Measurements from ENCODE around the gene LYL1.
A peak's percentile ranks its signal among the peaks of the same experiment; 100 is the strongest.

Gene LYL1

DNA sequence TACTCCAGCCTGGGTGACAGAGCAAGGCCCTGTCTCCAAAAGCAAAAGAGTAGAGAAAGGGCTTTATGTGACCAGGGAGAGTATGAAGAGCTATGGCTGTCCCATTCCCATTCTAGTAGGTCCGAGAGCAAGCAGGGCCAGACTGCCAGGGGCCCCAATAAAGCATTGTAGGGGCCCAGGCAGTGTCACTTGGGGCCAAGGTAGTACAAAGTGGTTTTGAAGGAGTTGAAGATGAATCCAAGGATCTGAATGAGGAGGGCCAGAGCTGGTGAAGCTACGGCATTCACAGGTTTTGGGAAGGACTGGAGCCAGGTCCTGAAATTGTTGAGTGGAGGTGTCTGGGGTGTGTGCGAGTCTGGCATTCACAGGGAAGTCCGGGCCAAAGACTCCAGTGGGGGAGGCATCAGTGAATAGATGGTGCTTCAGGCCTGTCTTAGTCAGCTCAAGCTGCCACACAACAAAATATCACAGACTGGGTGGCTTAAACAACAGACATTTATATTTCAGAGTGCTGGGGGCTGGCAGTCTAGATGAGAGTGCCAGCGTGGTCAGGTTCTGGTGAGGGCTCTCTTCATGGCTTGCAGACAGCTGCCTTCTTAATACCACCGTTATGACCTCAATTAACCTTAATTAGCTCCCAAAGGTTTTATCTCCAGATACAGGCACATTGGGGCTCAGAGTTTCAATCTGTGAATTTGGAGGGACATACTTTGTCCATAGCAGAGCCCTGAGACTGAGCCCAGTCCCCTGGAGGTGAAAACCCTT lies 25.3 kb upstream of the LYL1 start:
- H2BK5ac ChIP-seq (ENCODE audit: low read depth, low read length, poor library complexity, severe bottlenecking) = no peak overlapping the region
- H4K91ac ChIP-seq (ENCODE audit: low read length) = no peak overlapping the region
- no peak overlapping the region for H3K23ac ChIP-seq (ENCODE audit: low read length in 2 of 2)
- H3K4ac ChIP-seq (ENCODE audit: low read depth in 1 of 2, low read length in 2 of 2) = no peak overlapping the region
- 98% methylated on average over 6 of the region's 6 CpGs for WGBS
- H3K79me1 ChIP-seq (replicated peaks; ENCODE audit: low read length, poor library complexity, severe bottlenecking) = peaks cover 13% of the 10 kb centered on the region
- no peaks in the 10 kb centered on the region for H3K27me3 ChIP-seq (ENCODE audit: control insufficient read depth in 1 of 2, insufficient read depth in 1 of 2, low read length in 2 of 2)
- no peak overlapping the region for H3K4me3 ChIP-seq (ENCODE audit: insufficient read depth in 1 of 2, low read depth in 1 of 2, low read length in 2 of 2)
- H2AK5ac ChIP-seq (ENCODE audit: low read length, severe bottlenecking) = no peak overlapping the region
- H4K8ac ChIP-seq (ENCODE audit: low read length) = no peak overlapping the region
- no peak overlapping the region for H2AFZ ChIP-seq (ENCODE audit: low read depth, low read length)
- peaks cover 13 to 40% of the 10 kb centered on the region in 2 experiments for H3K36me3 ChIP-seq (ENCODE audit: control insufficient read depth in 1 of 2, insufficient read depth in 2 of 2, low read depth in 1 of 2, low read length in 2 of 2)
- DNase-seq = no peak
- H3K14ac ChIP-seq (ENCODE audit: low read length in 2 of 2) = no peak overlapping the region
- H2BK15ac ChIP-seq (ENCODE audit: low read depth, poor library complexity, severe bottlenecking) = no peak overlapping the region
- H2BK120ac ChIP-seq (ENCODE audit: low read depth, low read length) = no peak overlapping the region
- no peaks in the 10 kb centered on the region for H3K9me3 ChIP-seq (ENCODE audit: control insufficient read depth, low read length)
- H3K4me2 ChIP-seq (ENCODE audit: low read length, poor library complexity, severe bottlenecking) = no peak overlapping the region
- no peak overlapping the region for H3K18ac ChIP-seq (ENCODE audit: low read depth in 1 of 2, low read length in 2 of 2)
- H3K4me1 ChIP-seq (ENCODE audit: control insufficient read depth, insufficient read depth, low read depth, low read length) = peaks cover 13% of the 10 kb centered on the region
- no peak overlapping the region for H3K9ac ChIP-seq (ENCODE audit: low read length)
- H2BK12ac ChIP-seq (ENCODE audit: low read length in 2 of 2) = no peak overlapping the region
- no peak overlapping the region for H3K27ac ChIP-seq (ENCODE audit: low read length, poor library complexity, severe bottlenecking)

GRCh38 chr19:13127051-13127450 lies 24.4 kb upstream of the LYL1 start:
- H3K27ac ChIP-seq (ENCODE audit: low read length, poor library complexity, severe bottlenecking) = no peak overlapping the region
- no peak overlapping the region for H3K9ac ChIP-seq (ENCODE audit: low read length)
- no peak overlapping the region for H2AK5ac ChIP-seq (ENCODE audit: low read length, severe bottlenecking)
- peaks cover 13% of the 10 kb centered on the region for H3K79me1 ChIP-seq (replicated peaks; ENCODE audit: low read length, poor library complexity, severe bottlenecking)
- WGBS = 100% methylated on average over 2 of the region's 9 CpGs
- H2BK15ac ChIP-seq (ENCODE audit: low read depth, poor library complexity, severe bottlenecking) = no peak overlapping the region
- H2AFZ ChIP-seq (ENCODE audit: low read depth, low read length) = no peak overlapping the region
- no peak overlapping the region for H3K14ac ChIP-seq (ENCODE audit: low read length in 2 of 2)
- H3K4me3 ChIP-seq (ENCODE audit: insufficient read depth in 1 of 2, low read depth in 1 of 2, low read length in 2 of 2) = no peak overlapping the region
- no peaks in the 10 kb centered on the region for H3K27me3 ChIP-seq (ENCODE audit: control insufficient read depth in 1 of 2, insufficient read depth in 1 of 2, low read length in 2 of 2)
- H3K4me2 ChIP-seq (ENCODE audit: low read length, poor library complexity, severe bottlenecking) = no peak overlapping the region
- no peak overlapping the region for H2BK12ac ChIP-seq (ENCODE audit: low read length in 2 of 2)
- H3K23ac ChIP-seq (ENCODE audit: low read length in 2 of 2) = no peak overlapping the region
- H2BK5ac ChIP-seq (ENCODE audit: low read depth, low read length, poor library complexity, severe bottlenecking) = no peak overlapping the region
- H3K4ac ChIP-seq (ENCODE audit: low read depth in 1 of 2, low read length in 2 of 2) = no peak overlapping the region
- no peak overlapping the region for H4K8ac ChIP-seq (ENCODE audit: low read length)
- H3K18ac ChIP-seq (ENCODE audit: low read depth in 1 of 2, low read length in 2 of 2) = no peak overlapping the region
- no peak overlapping the region for H4K91ac ChIP-seq (ENCODE audit: low read length)
- peaks cover 15% of the 10 kb centered on the region for H3K4me1 ChIP-seq (ENCODE audit: control insufficient read depth, insufficient read depth, low read depth, low read length)
- H3K36me3 ChIP-seq (ENCODE audit: control insufficient read depth in 1 of 2, insufficient read depth in 2 of 2, low read depth in 1 of 2, low read length in 2 of 2) = peaks cover 15 to 45% of the 10 kb centered on the region in 2 experiments
- no peak for DNase-seq
- H2BK120ac ChIP-seq (ENCODE audit: low read depth, low read length) = no peak overlapping the region
- no peaks in the 10 kb centered on the region for H3K9me3 ChIP-seq (ENCODE audit: control insufficient read depth, low read length)

DNA sequence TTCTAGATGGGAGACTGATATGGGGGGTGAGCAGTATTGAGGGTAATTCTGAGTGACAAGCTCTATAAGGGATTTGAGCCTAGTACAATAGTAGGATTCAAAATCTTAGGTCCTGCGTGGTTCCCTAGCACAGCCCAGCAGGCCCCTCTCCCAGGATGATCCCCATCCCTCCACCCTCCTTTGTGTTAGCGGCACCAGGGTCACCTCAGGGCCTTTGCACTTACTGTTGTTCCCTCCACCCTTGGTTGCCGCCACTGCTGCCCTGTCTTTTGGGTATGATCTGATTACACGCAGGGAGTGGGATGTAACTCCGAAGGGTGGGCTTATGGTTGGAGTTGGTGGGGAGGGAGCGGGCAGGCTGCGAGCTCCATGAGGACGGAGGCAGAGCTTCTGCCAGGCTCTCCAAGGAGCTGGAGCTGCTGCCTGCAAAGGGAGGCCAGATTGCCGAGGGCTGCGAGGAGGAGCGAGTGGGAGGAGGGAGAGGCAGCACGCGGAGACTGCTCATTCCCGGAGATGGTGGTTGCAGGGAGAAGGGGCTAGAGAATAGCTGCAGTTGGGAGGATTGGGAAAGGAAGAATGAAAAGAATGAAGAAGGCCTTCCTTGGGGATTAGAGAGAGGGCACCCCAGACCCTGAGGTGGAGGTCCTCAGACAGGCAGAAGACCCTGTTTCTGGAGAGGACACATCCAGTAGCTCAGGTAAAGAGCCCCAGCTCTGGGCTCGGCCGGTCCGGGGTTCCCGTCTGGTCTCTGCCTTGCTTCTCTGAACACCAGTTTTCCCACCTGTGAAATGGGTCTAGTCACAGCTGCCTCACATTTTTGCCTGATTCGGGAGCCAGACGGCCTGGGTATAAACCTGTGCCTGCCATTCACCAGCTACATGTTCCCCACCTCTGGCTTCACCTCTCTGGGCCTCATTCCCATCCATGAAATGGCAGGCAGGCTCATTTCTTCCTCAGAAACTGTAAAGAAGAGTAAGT lies 20.6 kb upstream of the LYL1 start:
- Histone ChIP-seq H3K36me3 (ENCODE audit: control insufficient read depth in 1 of 2, insufficient read depth in 2 of 2, low read depth in 1 of 2, low read length in 2 of 2) (peaks cover 14 to 38% of the 10 kb centered on the region in 2 experiments), H4K8ac (ENCODE audit: low read length) (no peak overlapping the region), H3K9ac (ENCODE audit: low read length) (no peak overlapping the region), H3K4me3 (ENCODE audit: insufficient read depth in 1 of 2, low read depth in 1 of 2, low read length in 2 of 2) (no peak overlapping the region), H2BK5ac (ENCODE audit: low read depth, low read length, poor library complexity, severe bottlenecking) (no peak overlapping the region), H2AFZ (ENCODE audit: low read depth, low read length) (no peak overlapping the region), H3K4me1 (ENCODE audit: control insufficient read depth, insufficient read depth, low read depth, low read length) (peaks cover 40% of the 10 kb centered on the region), H3K14ac (ENCODE audit: low read length in 2 of 2) (no peak overlapping the region), H2BK15ac (ENCODE audit: low read depth, poor library complexity, severe bottlenecking) (no peak overlapping the region), H3K9me3 (ENCODE audit: control insufficient read depth, low read length) (no peaks in the 10 kb centered on the region), H3K27me3 (ENCODE audit: control insufficient read depth in 1 of 2, insufficient read depth in 1 of 2, low read length in 2 of 2) (no peaks in the 10 kb centered on the region), H3K18ac (ENCODE audit: low read depth in 1 of 2, low read length in 2 of 2) (no peak overlapping the region), H3K4me2 (ENCODE audit: low read length, poor library complexity, severe bottlenecking) (no peak overlapping the region), H2BK12ac (ENCODE audit: low read length in 2 of 2) (no peak overlapping the region), H3K79me1 (replicated peaks; ENCODE audit: low read length, poor library complexity, severe bottlenecking) (peaks cover 7% of the 10 kb centered on the region), H3K4ac (ENCODE audit: low read depth in 1 of 2, low read length in 2 of 2) (no peak overlapping the region), H2BK120ac (ENCODE audit: low read depth, low read length) (no peak overlapping the region), H2AK5ac (ENCODE audit: low read length, severe bottlenecking) (no peak overlapping the region), H4K91ac (ENCODE audit: low read length) (no peak overlapping the region), H3K27ac (ENCODE audit: low read length, poor library complexity, severe bottlenecking) (no peak overlapping the region), H3K23ac (ENCODE audit: low read length in 2 of 2) (no peak overlapping the region)
- 93% methylated on average over 20 of the region's 20 CpGs for WGBS
- no peak for DNase-seq

GRCh38 chr19:13122275-13122878 lies 19.7 kb upstream of the LYL1 start:
- Histone ChIP-seq H2BK5ac (ENCODE audit: low read depth, low read length, poor library complexity, severe bottlenecking) (no peak overlapping the region), H2BK120ac (ENCODE audit: low read depth, low read length) (no peak overlapping the region), H3K14ac (ENCODE audit: low read length in 2 of 2) (no peak overlapping the region), H3K18ac (ENCODE audit: low read depth in 1 of 2, low read length in 2 of 2) (no peak overlapping the region), H3K36me3 (ENCODE audit: control insufficient read depth in 1 of 2, insufficient read depth in 2 of 2, low read depth in 1 of 2, low read length in 2 of 2) (peaks cover 14 to 38% of the 10 kb centered on the region in 2 experiments), H3K4ac (ENCODE audit: low read depth in 1 of 2, low read length in 2 of 2) (peak overlapping the region in 1 of 2 experiments; percentile 35), H3K27ac (ENCODE audit: low read length, poor library complexity, severe bottlenecking) (no peak overlapping the region), H3K9ac (ENCODE audit: low read length) (no peak overlapping the region), H4K91ac (ENCODE audit: low read length) (no peak overlapping the region), H3K27me3 (ENCODE audit: control insufficient read depth in 1 of 2, insufficient read depth in 1 of 2, low read length in 2 of 2) (no peaks in the 10 kb centered on the region), H3K4me1 (ENCODE audit: control insufficient read depth, insufficient read depth, low read depth, low read length) (peaks cover 36% of the 10 kb centered on the region), H2AFZ (ENCODE audit: low read depth, low read length) (no peak overlapping the region), H3K4me2 (ENCODE audit: low read length, poor library complexity, severe bottlenecking) (no peak overlapping the region), H2BK12ac (ENCODE audit: low read length in 2 of 2) (no peak overlapping the region), H2AK5ac (ENCODE audit: low read length, severe bottlenecking) (no peak overlapping the region), H3K9me3 (ENCODE audit: control insufficient read depth, low read length) (no peaks in the 10 kb centered on the region), H3K23ac (ENCODE audit: low read length in 2 of 2) (no peak overlapping the region), H3K79me1 (replicated peaks; ENCODE audit: low read length, poor library complexity, severe bottlenecking) (peaks cover 7% of the 10 kb centered on the region), H4K8ac (ENCODE audit: low read length) (no peak overlapping the region), H3K4me3 (ENCODE audit: insufficient read depth in 1 of 2, low read depth in 1 of 2, low read length in 2 of 2) (no peak overlapping the region), H2BK15ac (ENCODE audit: low read depth, poor library complexity, severe bottlenecking) (peak overlapping the region; percentile 38)
- DNase-seq = no peak
- WGBS = 90% methylated on average over 12 of the region's 13 CpGs

Measured in mesenchymal stem cell (in vitro differentiated cells and primary cell).